Measurements from ENCODE around the gene PHF13.
"Not testable (repeated sequence)": the region's sequence is repeated elsewhere in the genome, so short reads cannot be mapped to it uniquely, and the experiment has no call there.

The PHF13 gene

GRCh38 chr1:6648556-6648955 is 35.0 kb downstream of the PHF13 start:
- no peak overlapping the region for H3K4me3 ChIP-seq (ENCODE audit: low read depth, low read length)
- no peak for DNase-seq (ENCODE audit: low read depth)

- DNase-seq (ENCODE audit: low read depth) = no peak
- no peak overlapping the region for H3K4me3 ChIP-seq (ENCODE audit: low read depth, low read length)
Observed at GRCh38 chr1:6651909-6652308, 38.4 kb downstream of the PHF13 start.

GRCh38 chr1:6652986-6653385 is 39.5 kb downstream of the PHF13 start:
- H3K4me3 ChIP-seq (ENCODE audit: low read depth, low read length) = no peak overlapping the region
- DNase-seq (ENCODE audit: low read depth) = no peak

- no peak for DNase-seq (ENCODE audit: low read depth)
- H3K4me3 ChIP-seq (ENCODE audit: low read depth, low read length) = no peak overlapping the region
Observed at GRCh38 chr1:6653436-6654290, 40.1 kb downstream of the PHF13 start.

- H3K4me3 ChIP-seq (ENCODE audit: low read depth, low read length) = no peak overlapping the region
- DNase-seq (ENCODE audit: low read depth) = no peak
Observed at GRCh38 chr1:6657138-6657537, 43.6 kb downstream of the PHF13 start.

- no peak overlapping the region for H3K4me3 ChIP-seq (ENCODE audit: low read depth, low read length)
- DNase-seq (ENCODE audit: low read depth) = no peak
Observed at GRCh38 chr1:6658359-6659060, 45.0 kb downstream of the PHF13 start.

GRCh38 chr1:6660415-6661049 is 47.0 kb downstream of the PHF13 start:
- H3K4me3 ChIP-seq (ENCODE audit: low read depth, low read length) = no peak overlapping the region

GRCh38 chr1:6662468-6662867 is 48.9 kb downstream of the PHF13 start:
- DNase-seq (ENCODE audit: low read depth); H3K4me3 ChIP-seq (ENCODE audit: low read depth, low read length): not testable (repeated sequence)

More at GRCh38 chr1:6660415-6661049, 47.0 kb downstream of the PHF13 start:
- DNase-seq (ENCODE audit: low read depth) = no peak

GRCh38 chr1:6666696-6667095 is 53.2 kb downstream of the PHF13 start:
- DNase-seq (ENCODE audit: low read depth) = no peak
- H3K4me3 ChIP-seq (ENCODE audit: low read depth, low read length) = no peak overlapping the region

- no peak overlapping the region for H3K4me3 ChIP-seq (ENCODE audit: low read depth, low read length)
- DNase-seq (ENCODE audit: low read depth) = no peak
Observed at GRCh38 chr1:6667139-6667538, 53.6 kb downstream of the PHF13 start.

GRCh38 chr1:6668503-6668902 is 55.0 kb downstream of the PHF13 start:
- no peak for DNase-seq (ENCODE audit: low read depth)
- H3K4me3 ChIP-seq (ENCODE audit: low read depth, low read length) = no peak overlapping the region

- no peak for DNase-seq (ENCODE audit: low read depth)
- H3K4me3 ChIP-seq (ENCODE audit: low read depth, low read length) = no peak overlapping the region
Observed at GRCh38 chr1:6672558-6672957, 59.0 kb downstream of the PHF13 start.
